ENCODE measurements around the gene TNFRSF25. TPM values are rescaled to one million over a fixed set of nuclear protein-coding genes. Genes with fewer than 3 reads are reported as not detected.

Gene TNFRSF25
- total and polyA plus RNA-seq, 2 experiments from 2014 or later = 13.6 to 25.3 TPM

- H3K27ac ChIP-seq (ENCODE audit: low read depth) = no peak overlapping the region
- peaks cover 22% of the 10 kb centered on the region; the same call in 2 of the 3 replicates for H3K4me1 Mint-ChIP-seq
- no peak for TF ChIP-seq CREB1 (CRISPR knock-in tag; IDR thresholded peaks at IDR 0.05; ENCODE audit: low read depth)
- no peak for TF ChIP-seq REST (IDR thresholded peaks at IDR 0.05; ENCODE audit: unreplicated experiment)
- no peak for TF ChIP-seq ETS1 (IDR thresholded peaks at IDR 0.05)
- TF ChIP-seq ZNF331 (CRISPR knock-in tag; IDR thresholded peaks at IDR 0.05; ENCODE audit: low read depth) = no peak
- TF ChIP-seq ZNF114 (CRISPR knock-in tag; IDR thresholded peaks at IDR 0.05) = no peak
- no peak for TF ChIP-seq EZH2 (IDR thresholded peaks at IDR 0.05; ENCODE audit: low read depth, unreplicated experiment)
- TF ChIP-seq JUNB (IDR thresholded peaks at IDR 0.05; ENCODE audit: unreplicated experiment) = no peak
- no peak for TF ChIP-seq ZNF462 (CRISPR knock-in tag; IDR thresholded peaks at IDR 0.05)
- TF ChIP-seq STAT1 (IDR thresholded peaks at IDR 0.05; ENCODE audit: unreplicated experiment) = no peak
- TF ChIP-seq EZH2phosphoT487 (IDR thresholded peaks at IDR 0.05; ENCODE audit: unreplicated experiment) = no peak
- no peak for TF ChIP-seq NANOG (IDR thresholded peaks at IDR 0.05; ENCODE audit: borderline replicate concordance)
- no peak for TF ChIP-seq CTCF (conservative IDR thresholded peaks at IDR 0.05; ENCODE audit: low read depth in 2 of 2)
- no peak for TF ChIP-seq POLR2AphosphoS5 (IDR thresholded peaks at IDR 0.05; ENCODE audit: low read depth)
- peaks cover 3% of the 10 kb centered on the region; the same call in 1 of the 2 replicates for H3K4me1 ChIP-seq (ENCODE audit: insufficient read depth)
- peaks cover 67% of the 10 kb centered on the region for H3K27me3 ChIP-seq (ENCODE audit: insufficient read depth)
- H3K27me3 Mint-ChIP-seq (ENCODE audit: insufficient read depth, low read depth, poor library complexity) = peaks cover 71% of the 10 kb centered on the region
- H3K9me3 Mint-ChIP-seq = no peaks in the 10 kb centered on the region
- no peak overlapping the region for H3K4me3 ChIP-seq
- no peaks in the 10 kb centered on the region for H3K79me2 ChIP-seq (replicated peaks; ENCODE audit: insufficient read depth)
- H3K27ac Mint-ChIP-seq = no peak overlapping the region
- H4K20me1 ChIP-seq (replicated peaks; ENCODE audit: insufficient read depth) = no peaks in the 10 kb centered on the region
- no peak overlapping the region for H2AFZ ChIP-seq
- ATAC-seq (no peak), DNase-seq (ENCODE audit: low spot score) (no peak)
- H3K36me3 Mint-ChIP-seq (ENCODE audit: low read depth) = no peaks in the 10 kb centered on the region
- H3K36me3 ChIP-seq (ENCODE audit: insufficient read depth) = no peaks in the 10 kb centered on the region
- H3K4me2 ChIP-seq = no peak overlapping the region
- H3F3A ChIP-seq (replicated peaks; ENCODE audit: low read depth) = peaks cover 22% of the 10 kb centered on the region
- no peak overlapping the region for H3K4me3 Mint-ChIP-seq
- H3K9me2 ChIP-seq (ENCODE audit: insufficient read depth) = no peaks in the 10 kb centered on the region
Measured at GRCh38 chr1:6425658-6426057, 40.3 kb downstream of the TNFRSF25 start.

All from GM23338 (cell line).